WTC11 (cell line): Measurements from ENCODE around the gene GORASP1. TPM values are rescaled to one million over a fixed set of nuclear protein-coding genes. Genes with fewer than 3 reads are reported as not detected.
A peak's percentile ranks its signal among the peaks of the same experiment; 100 is the strongest.

ENCODE experiments used
- ATAC-seq: fragments of 200-7000 bp; cut with Tn5 transposase; 2 replicates; pipeline ENCODE4 v1.10.0; 2021; ENCODE audit warnings: mild to moderate bottlenecking, moderate library complexity
- CTCF ChIA-PET: fragments of 300-600 bp; sonication (Branson Sonifier 250); formaldehyde crosslinking; loops from one replicate; lab custom pipeline; 2021; ENCODE audit warnings: antibody characterized with exemption; lab: Charles Lee
- POLR2A ChIA-PET: fragments of 350-600 bp; sonication (Branson Sonifier 250); formaldehyde crosslinking; loops from one replicate; lab custom pipeline; 2021; ENCODE audit warnings: antibody characterized with exemption; lab: Charles Lee
- DNase-seq: peaks from one replicate; pipeline ENCODE4 v3.0.0; 2021; ENCODE audit warnings: low spot score
- H3K27ac Mint-ChIP-seq: 2 replicates; pipeline ENCODE4 v1.8.0; 2021; ENCODE audit warnings: mixed read lengths
- H3K27me3 Mint-ChIP-seq: 2 replicates; pipeline ENCODE4 v1.8.0; 2021; ENCODE audit warnings: low read depth, mild to moderate bottlenecking, moderate library complexity, mixed read lengths
- H3K36me3 Mint-ChIP-seq: 2 replicates; pipeline ENCODE4 v1.8.0; 2021; ENCODE audit warnings: mixed read lengths
- H3K4me1 Mint-ChIP-seq: 2 replicates; pipeline ENCODE4 v1.8.0; 2022; ENCODE audit warnings: mixed read lengths
- H3K4me3 Mint-ChIP-seq: 2 replicates; pipeline ENCODE4 v1.8.0; 2021; ENCODE audit warnings: mild to moderate bottlenecking, moderate library complexity, mixed read lengths
- H3K9me3 Mint-ChIP-seq: 2 replicates; pipeline ENCODE4 v1.8.0; 2021; ENCODE audit warnings: mixed read lengths
- AR ChIP-seq: fragments of 250-450 bp; sonication (Bioruptor Pico); IDR thresholded peaks from 2 replicates; pipeline ENCODE4 v1.9.0; 2021; ENCODE audit warnings: mild to moderate bottlenecking
- ATF2 ChIP-seq: sonication (generic); formaldehyde crosslinking; IDR thresholded peaks from 2 replicates; pipeline ENCODE4 v1.8.1; 2022; ENCODE audit warnings: low read depth, missing genetic modification reagents, borderline replicate concordance
- CTCF ChIP-seq: fragments of 200-600 bp; IDR thresholded peaks from 2 replicates; pipeline ENCODE4 v1.8.0; 2022; ENCODE audit warnings: antibody characterized with exemption
- E2F5 ChIP-seq: sonication (generic); formaldehyde crosslinking; IDR thresholded peaks from 2 replicates; pipeline ENCODE4 v1.8.1; 2022; ENCODE audit warnings: mild to moderate bottlenecking, moderate library complexity, missing genetic modification reagents
- ELF4 ChIP-seq: sonication (generic); formaldehyde crosslinking; IDR thresholded peaks from 2 replicates; pipeline ENCODE4 v1.8.1; 2022; ENCODE audit warnings: low read depth, mild to moderate bottlenecking, moderate library complexity, missing genetic modification reagents
- ERG ChIP-seq: fragments of 250-450 bp; sonication (Bioruptor Pico); IDR thresholded peaks from 2 replicates; pipeline ENCODE4 v1.8.0; 2021; ENCODE audit warnings: mild to moderate bottlenecking
- FOXP1 ChIP-seq: sonication (generic); formaldehyde crosslinking; IDR thresholded peaks from 2 replicates; pipeline ENCODE4 v1.8.0; 2022; ENCODE audit warnings: missing genetic modification reagents, mild to moderate bottlenecking, moderate library complexity, borderline replicate concordance
- FOXP4 ChIP-seq: sonication (generic); formaldehyde crosslinking; IDR thresholded peaks from 2 replicates; pipeline ENCODE4 v1.8.0; 2022; ENCODE audit warnings: mild to moderate bottlenecking, missing genetic modification reagents
- GABPB1 ChIP-seq: sonication (generic); formaldehyde crosslinking; IDR thresholded peaks from 2 replicates; pipeline ENCODE4 v1.8.1; 2023; ENCODE audit warnings: mild to moderate bottlenecking, missing genetic modification reagents
- MAX ChIP-seq: sonication (generic); formaldehyde crosslinking; IDR thresholded peaks from 2 replicates; pipeline ENCODE4 v1.8.0; 2022; ENCODE audit warnings: mild to moderate bottlenecking, missing genetic modification reagents
- MYBL2 ChIP-seq: sonication (generic); formaldehyde crosslinking; IDR thresholded peaks from 2 replicates; pipeline ENCODE4 v1.8.1; 2023; ENCODE audit warnings: mild to moderate bottlenecking, moderate library complexity, missing genetic modification reagents
- PREB ChIP-seq: sonication (generic); formaldehyde crosslinking; IDR thresholded peaks from 2 replicates; pipeline ENCODE4 v1.8.1; 2022; ENCODE audit warnings: mild to moderate bottlenecking, missing genetic modification reagents, moderate library complexity, borderline replicate concordance
- PRRX2 ChIP-seq: fragments of 250-450 bp; sonication (Bioruptor Pico); IDR thresholded peaks from 2 replicates; pipeline ENCODE4 v1.8.0; 2021; ENCODE audit warnings: mild to moderate bottlenecking
- TEAD1 ChIP-seq: sonication (generic); formaldehyde crosslinking; IDR thresholded peaks from 2 replicates; pipeline ENCODE4 v1.8.0; 2022; ENCODE audit warnings: mild to moderate bottlenecking, missing genetic modification reagents
- TP53 ChIP-seq: sonication (generic); formaldehyde crosslinking; IDR thresholded peaks from 2 replicates; pipeline ENCODE4 v1.8.1; 2023; ENCODE audit warnings: mild to moderate bottlenecking, missing genetic modification reagents
- ZNF138 ChIP-seq: sonication (generic); formaldehyde crosslinking; conservative IDR thresholded peaks from 2 replicates; pipeline ENCODE4 v1.8.1; 2022; ENCODE audit warnings: mild to moderate bottlenecking, moderate library complexity, missing genetic modification reagents
- ZNF317 ChIP-seq: sonication (generic); formaldehyde crosslinking; IDR thresholded peaks from 2 replicates; pipeline ENCODE4 v1.8.1; 2023; ENCODE audit warnings: low read depth, mild to moderate bottlenecking, moderate library complexity, missing genetic modification reagents, borderline replicate concordance
- ZNF425 ChIP-seq: fragments of 250-450 bp; sonication (Bioruptor Pico); conservative IDR thresholded peaks from 2 replicates; pipeline ENCODE4 v1.9.0; 2021; ENCODE audit warnings: mild to moderate bottlenecking
- total RNA-seq: library from RNA; stranded (reverse); gene quantifications from 3 replicates; pipeline ENCODE4 v1.2.3, GENCODE V29; 2021

GORASP1 gene
- total RNA-seq, 1 experiment from 2014 or later, result 47.4 TPM

- Mint-ChIP-seq H3K36me3 (no peaks in the 10 kb centered on the region), H3K4me3 (no peak overlapping the region), H3K27me3 (no peaks in the 10 kb centered on the region), H3K27ac (no peak overlapping the region), H3K9me3 (no peaks in the 10 kb centered on the region), H3K4me1 (peaks cover 50% of the 10 kb centered on the region)
- ChIA-PET CTCF (interaction anchor here (0.8 kb wide), 1 partner anchor 132 kb away, joined by 4 read pairs; no protein-coding TSS in a partner anchor), POLR2A (interaction anchor here (0.6 kb wide), 1 partner anchor 49 kb away, joined by 3 read pairs; the partner anchor contains the start of genes GORASP1 and TTC21A)
- no peak for DNase-seq
- TF ChIP-seq MYBL2 (CRISPR knock-in tag) (no peak), ELF4 (CRISPR knock-in tag) (no peak), TEAD1 (CRISPR knock-in tag) (no peak), ZNF138 (CRISPR knock-in tag) (no peak), PREB (no peak), FOXP4 (CRISPR knock-in tag) (no peak), ZNF317 (CRISPR knock-in tag) (no peak), ERG (CRISPR knock-in tag) (no peak), AR (CRISPR knock-in tag) (no peak), GABPB1 (CRISPR knock-in tag) (no peak), ATF2 (CRISPR knock-in tag) (no peak)
- TF ChIP-seq, all 79 proteins: peak for 0
- no peak for ATAC-seq
These were observed 49.0 kb upstream of the GORASP1 start for GRCh38 chr3:39156421-39156820.

- Mint-ChIP-seq H3K9me3 (no peaks in the 10 kb centered on the region), H3K27ac (peak overlapping the region; percentile 98), H3K36me3 (no peaks in the 10 kb centered on the region), H3K4me3 (peak overlapping the region; percentile 84), H3K4me1 (peaks cover 65% of the 10 kb centered on the region), H3K27me3 (no peaks in the 10 kb centered on the region)
- ATAC-seq (peak; percentile 65), DNase-seq (peak; percentile 86)
- POLR2A ChIA-PET, result interaction anchor here (0.6 to 1.5 kb wide), 4 partner anchors 11 to 134 kb away, joined by 4 to 8 read pairs (median 4); no protein-coding TSS in a partner anchor
- CTCF ChIA-PET, result interaction anchor here (0.7 to 2.0 kb wide), 3 partner anchors 29 to 134 kb away, joined by 3 to 9 read pairs (median 3); no protein-coding TSS in a partner anchor
- TF ChIP-seq TP53 (CRISPR knock-in tag), result no peak
- no peak for TF ChIP-seq E2F5 (CRISPR knock-in tag)
- TF ChIP-seq ZNF425 (CRISPR knock-in tag), result no peak
- no peak for TF ChIP-seq CTCF
- no peak for TF ChIP-seq FOXP1
- peak; percentile 74; the same call in 1 of the 2 replicates for TF ChIP-seq MAX (CRISPR knock-in tag)
- TF ChIP-seq PRRX2 (CRISPR knock-in tag), result no peak
These were observed 47.0 kb upstream of the GORASP1 start for GRCh38 chr3:39154280-39155021.
